LNCaP clone FGC (cell line): Measurements from ENCODE around the gene CYSRT1.

Source experiments
- DNase-seq: peaks from one replicate; pipeline ENCODE4 v3.0.0-alpha.2; 2011; ENCODE audit warnings: low read depth
- H3K4me3 ChIP-seq: 2 replicates; pipeline ENCODE4 v1.5.1; 2011; ENCODE audit warnings: mild to moderate bottlenecking, low read depth, low read length, control low read depth
- CTCF ChIP-seq: IDR thresholded peaks from 2 replicates; pipeline ENCODE4 v1.5.1; 2012; ENCODE audit warnings: mild to moderate bottlenecking; ENCODE audit not compliant: control insufficient read depth, insufficient read depth; ENCODE audit errors: extremely low read depth

CYSRT1 gene

GRCh38 chr9:137222190-137223077, 2.5 kb upstream of the CYSRT1 start, which contains the start of gene RNF208:
RNF208 (minus strand) TSS chr9:137222240; CDS start chr9:137221212, 1,028 bp downstream.
- peak within 1 kb of the TSS; percentile 58 for H3K4me3 ChIP-seq
- DNase-seq: no peak
- no peak for TF ChIP-seq CTCF

- TF ChIP-seq CTCF: no peak
- H3K4me3 ChIP-seq: peak overlapping the region; percentile 58
- DNase-seq: peak; percentile 94
These were observed 1.6 kb upstream of the CYSRT1 start for GRCh38 chr9:137223078-137223970.

DNA sequence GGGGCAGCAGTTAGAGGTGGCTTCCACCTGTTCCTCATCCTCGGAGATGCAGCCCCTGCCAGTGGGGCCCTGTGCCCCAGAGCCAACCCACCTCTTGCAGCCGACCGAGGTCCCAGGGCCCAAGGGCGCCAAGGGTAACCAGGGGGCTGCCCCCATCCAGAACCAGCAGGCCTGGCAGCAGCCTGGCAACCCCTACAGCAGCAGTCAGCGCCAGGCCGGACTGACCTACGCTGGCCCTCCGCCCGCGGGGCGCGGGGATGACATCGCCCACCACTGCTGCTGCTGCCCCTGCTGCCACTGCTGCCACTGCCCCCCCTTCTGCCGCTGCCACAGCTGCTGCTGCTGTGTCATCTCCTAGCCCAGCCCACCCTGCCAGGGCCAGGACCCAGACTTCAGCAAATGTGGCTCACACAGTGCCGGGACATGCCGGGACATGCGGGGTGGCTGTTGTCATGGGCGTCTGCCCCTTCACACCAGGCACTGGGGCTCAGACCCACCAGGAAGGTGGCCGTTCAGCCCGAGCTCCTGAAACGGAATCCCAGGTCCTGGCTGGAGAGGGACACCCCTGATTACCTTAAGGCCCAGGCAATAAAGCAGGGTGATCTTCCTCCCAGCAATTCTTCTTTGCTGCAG, 841 bp downstream of the CYSRT1 start:
- H3K4me3 ChIP-seq: no peak overlapping the region
- TF ChIP-seq CTCF: no peak
- no peak for DNase-seq

GRCh38 chr9:137226338-137227053, 1.5 kb downstream of the CYSRT1 start:
- no peak for TF ChIP-seq CTCF
- no peak for DNase-seq
- peak overlapping the region; percentile 34; the same call in 1 of the 2 replicates for H3K4me3 ChIP-seq

DNA sequence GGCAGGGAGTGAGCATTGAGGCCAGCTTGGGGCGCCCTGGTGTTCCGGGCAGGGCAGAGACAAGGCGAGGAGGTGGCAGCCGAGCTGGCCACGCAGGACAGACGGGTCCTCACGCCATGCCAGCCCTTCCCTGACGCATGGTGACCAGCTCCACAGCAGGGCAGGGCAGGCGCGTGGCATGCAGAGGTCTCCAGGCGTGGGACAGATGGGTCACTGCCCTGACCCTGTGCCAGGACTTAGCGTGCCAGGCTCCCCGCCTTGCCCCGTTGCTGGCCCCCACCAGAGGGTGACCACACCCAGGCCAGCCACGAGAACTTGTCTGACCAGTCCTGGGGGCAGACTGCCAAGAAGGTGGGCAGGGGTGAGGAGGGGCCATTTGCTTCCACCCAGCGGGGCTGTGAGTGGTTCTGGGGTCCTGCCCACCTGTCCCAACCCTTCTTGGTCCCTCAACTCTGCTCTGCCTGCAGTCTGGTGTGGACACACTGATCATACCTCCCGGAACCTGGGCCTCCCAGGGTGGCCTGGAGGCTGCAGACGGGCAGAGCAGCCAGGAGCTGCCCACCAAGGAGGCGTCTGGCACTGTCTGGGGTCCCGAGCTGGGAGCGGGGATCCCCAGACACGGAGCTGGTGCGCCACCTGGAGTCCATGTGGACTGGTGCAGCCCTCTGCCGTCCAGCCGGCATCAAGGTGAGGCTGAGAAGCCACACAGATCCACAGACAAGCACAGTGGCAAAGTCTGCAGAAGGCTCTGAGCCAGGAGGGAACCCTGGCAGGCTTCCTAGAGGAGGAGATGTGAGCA, 2.3 kb downstream of the CYSRT1 start, which contains the start of gene RNF224:
Gene RNF224, plus strand, starts transcription at position 449 of the 799 bp plus-strand sequence. CDS start 834 bp downstream, outside the sequence.
- DNase-seq: peak; percentile 83
- peak within 1 kb of the TSS; percentile 34 for H3K4me3 ChIP-seq
- peak; percentile 87 for TF ChIP-seq CTCF
